Measurements from ENCODE around the gene PTCD1. TPM values are rescaled to one million over a fixed set of nuclear protein-coding genes. Genes with fewer than 3 reads are reported as not detected.

PTCD1 gene
- total RNA-seq, 2 donors from 2014 or later: 4.3 to 5.4 TPM

- peaks cover 86% of the 10 kb centered on the region for H3K36me3 Mint-ChIP-seq (ENCODE audit: low read depth)
- no peak for ATAC-seq (replicated peaks)
Observed at GRCh38 chr7:99457650-99458493, 19.3 kb upstream of the PTCD1 start.

GRCh38 chr7:99457050-99457649 lies 18.6 kb upstream of the PTCD1 start:
- peaks cover 86% of the 10 kb centered on the region for H3K36me3 Mint-ChIP-seq (ENCODE audit: low read depth)
- ATAC-seq (replicated peaks): no peak
- peaks cover 11% of the 10 kb centered on the region for H3K4me1 Mint-ChIP-seq
- no peaks in the 10 kb centered on the region for H3K9me3 Mint-ChIP-seq
- no peak overlapping the region for H3K27ac Mint-ChIP-seq
- no peaks in the 10 kb centered on the region for H3K27me3 Mint-ChIP-seq
- H3K4me3 Mint-ChIP-seq: no peak overlapping the region

More at GRCh38 chr7:99457650-99458493, 19.3 kb upstream of the PTCD1 start:
- Mint-ChIP-seq H3K4me1 (peaks cover 11% of the 10 kb centered on the region), H3K4me3 (no peak overlapping the region), H3K27ac (no peak overlapping the region), H3K9me3 (no peaks in the 10 kb centered on the region), H3K27me3 (no peaks in the 10 kb centered on the region)

- Mint-ChIP-seq H3K27ac (no peak overlapping the region), H3K9me3 (no peaks in the 10 kb centered on the region), H3K27me3 (no peaks in the 10 kb centered on the region), H3K36me3 (ENCODE audit: low read depth) (peaks cover 83% of the 10 kb centered on the region), H3K4me3 (no peak overlapping the region), H3K4me1 (peaks cover 11% of the 10 kb centered on the region)
- no peak for ATAC-seq (replicated peaks)
Observed at GRCh38 chr7:99456288-99456687, 17.7 kb upstream of the PTCD1 start.

GRCh38 chr7:99455874-99456273 lies 17.3 kb upstream of the PTCD1 start:
- Mint-ChIP-seq H3K4me3 (no peak overlapping the region), H3K4me1 (peaks cover 11% of the 10 kb centered on the region), H3K36me3 (ENCODE audit: low read depth) (peaks cover 86% of the 10 kb centered on the region), H3K27me3 (no peaks in the 10 kb centered on the region), H3K9me3 (no peaks in the 10 kb centered on the region), H3K27ac (no peak overlapping the region)
- ATAC-seq (replicated peaks): no peak

- no peaks in the 10 kb centered on the region for H3K4me1 Mint-ChIP-seq
- peaks cover 82% of the 10 kb centered on the region for H3K36me3 Mint-ChIP-seq (ENCODE audit: low read depth)
- H3K27me3 Mint-ChIP-seq: no peaks in the 10 kb centered on the region
- no peaks in the 10 kb centered on the region for H3K9me3 Mint-ChIP-seq
- H3K4me3 Mint-ChIP-seq: no peak overlapping the region
- H3K27ac Mint-ChIP-seq: no peak overlapping the region
- ATAC-seq (replicated peaks): no peak
Observed at GRCh38 chr7:99453105-99453504, 14.5 kb upstream of the PTCD1 start.

GRCh38 chr7:99452541-99452940 lies 13.9 kb upstream of the PTCD1 start:
- no peak for ATAC-seq (replicated peaks)
- Mint-ChIP-seq H3K4me3 (no peak overlapping the region), H3K27me3 (no peaks in the 10 kb centered on the region), H3K9me3 (no peaks in the 10 kb centered on the region), H3K4me1 (no peaks in the 10 kb centered on the region), H3K27ac (no peak overlapping the region), H3K36me3 (ENCODE audit: low read depth) (peaks cover 83% of the 10 kb centered on the region)

GRCh38 chr7:99451936-99452335 lies 13.3 kb upstream of the PTCD1 start:
- no peaks in the 10 kb centered on the region for H3K4me1 Mint-ChIP-seq
- peaks cover 83% of the 10 kb centered on the region for H3K36me3 Mint-ChIP-seq (ENCODE audit: low read depth)
- no peak for ATAC-seq (replicated peaks)
- no peaks in the 10 kb centered on the region for H3K9me3 Mint-ChIP-seq
- no peak overlapping the region for H3K27ac Mint-ChIP-seq
- H3K27me3 Mint-ChIP-seq: no peaks in the 10 kb centered on the region
- no peak overlapping the region for H3K4me3 Mint-ChIP-seq

- Mint-ChIP-seq H3K27me3 (no peaks in the 10 kb centered on the region), H3K27ac (no peak overlapping the region), H3K4me3 (no peak overlapping the region), H3K36me3 (ENCODE audit: low read depth) (peaks cover 87% of the 10 kb centered on the region), H3K4me1 (no peaks in the 10 kb centered on the region), H3K9me3 (no peaks in the 10 kb centered on the region)
- no peak for ATAC-seq (replicated peaks)
Observed at GRCh38 chr7:99449326-99449725, 10.7 kb upstream of the PTCD1 start.

- Mint-ChIP-seq H3K36me3 (ENCODE audit: low read depth) (peaks cover 87% of the 10 kb centered on the region), H3K27ac (no peak overlapping the region), H3K27me3 (no peaks in the 10 kb centered on the region), H3K4me3 (no peak overlapping the region), H3K4me1 (no peaks in the 10 kb centered on the region), H3K9me3 (no peaks in the 10 kb centered on the region)
- ATAC-seq (replicated peaks): no peak
Observed at GRCh38 chr7:99448855-99449254, 10.3 kb upstream of the PTCD1 start.

GRCh38 chr7:99447943-99448342 lies 9.3 kb upstream of the PTCD1 start:
- H3K4me1 Mint-ChIP-seq: no peaks in the 10 kb centered on the region

GRCh38 chr7:99446096-99446495 lies 7.5 kb upstream of the PTCD1 start:
- Mint-ChIP-seq H3K9me3 (no peaks in the 10 kb centered on the region), H3K27ac (no peak overlapping the region), H3K4me3 (no peak overlapping the region), H3K36me3 (ENCODE audit: low read depth) (peaks cover 92% of the 10 kb centered on the region), H3K27me3 (no peaks in the 10 kb centered on the region), H3K4me1 (no peaks in the 10 kb centered on the region)
- ATAC-seq (replicated peaks): no peak

More at GRCh38 chr7:99447943-99448342, 9.3 kb upstream of the PTCD1 start:
- Mint-ChIP-seq H3K36me3 (ENCODE audit: low read depth) (peaks cover 89% of the 10 kb centered on the region), H3K27ac (no peak overlapping the region), H3K27me3 (no peaks in the 10 kb centered on the region), H3K4me3 (no peak overlapping the region), H3K9me3 (no peaks in the 10 kb centered on the region)
- ATAC-seq (replicated peaks): no peak

GRCh38 chr7:99440195-99440594 lies 1.6 kb upstream of the PTCD1 start:
- Mint-ChIP-seq H3K36me3 (ENCODE audit: low read depth) (peaks cover 47% of the 10 kb centered on the region), H3K9me3 (no peaks in the 10 kb centered on the region), H3K27ac (peak overlapping the region; percentile 96), H3K4me3 (peak overlapping the region; percentile 99), H3K4me1 (peaks cover 9% of the 10 kb centered on the region), H3K27me3 (no peaks in the 10 kb centered on the region)
- ATAC-seq (replicated peaks): no peak

- Mint-ChIP-seq H3K27ac (peak overlapping the region; percentile 96), H3K4me3 (peak overlapping the region; percentile 99)
- ATAC-seq (replicated peaks): peak; percentile 19
Observed at GRCh38 chr7:99437946-99438572, 539 bp downstream of the PTCD1 start.

GRCh38 chr7:99433158-99433557 lies 5.4 kb downstream of the PTCD1 start:
- Mint-ChIP-seq H3K36me3 (ENCODE audit: low read depth) (peaks cover 54% of the 10 kb centered on the region), H3K4me1 (no peaks in the 10 kb centered on the region), H3K27me3 (no peaks in the 10 kb centered on the region), H3K4me3 (no peak overlapping the region), H3K27ac (no peak overlapping the region), H3K9me3 (no peaks in the 10 kb centered on the region)
- ATAC-seq (replicated peaks): no peak

More at GRCh38 chr7:99437946-99438572, 539 bp downstream of the PTCD1 start:
- Mint-ChIP-seq H3K9me3 (no peaks in the 10 kb centered on the region), H3K36me3 (ENCODE audit: low read depth) (peaks cover 47% of the 10 kb centered on the region), H3K27me3 (no peaks in the 10 kb centered on the region), H3K4me1 (peaks cover 9% of the 10 kb centered on the region)
